Measurements from ENCODE around the gene STXBP3.
"Not testable (repeated sequence)": the region's sequence is repeated elsewhere in the genome, so short reads cannot be mapped to it uniquely, and the experiment has no call there.

Gene STXBP3, protein sequence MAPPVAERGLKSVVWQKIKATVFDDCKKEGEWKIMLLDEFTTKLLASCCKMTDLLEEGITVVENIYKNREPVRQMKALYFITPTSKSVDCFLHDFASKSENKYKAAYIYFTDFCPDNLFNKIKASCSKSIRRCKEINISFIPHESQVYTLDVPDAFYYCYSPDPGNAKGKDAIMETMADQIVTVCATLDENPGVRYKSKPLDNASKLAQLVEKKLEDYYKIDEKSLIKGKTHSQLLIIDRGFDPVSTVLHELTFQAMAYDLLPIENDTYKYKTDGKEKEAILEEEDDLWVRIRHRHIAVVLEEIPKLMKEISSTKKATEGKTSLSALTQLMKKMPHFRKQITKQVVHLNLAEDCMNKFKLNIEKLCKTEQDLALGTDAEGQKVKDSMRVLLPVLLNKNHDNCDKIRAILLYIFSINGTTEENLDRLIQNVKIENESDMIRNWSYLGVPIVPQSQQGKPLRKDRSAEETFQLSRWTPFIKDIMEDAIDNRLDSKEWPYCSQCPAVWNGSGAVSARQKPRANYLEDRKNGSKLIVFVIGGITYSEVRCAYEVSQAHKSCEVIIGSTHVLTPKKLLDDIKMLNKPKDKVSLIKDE

DNA sequence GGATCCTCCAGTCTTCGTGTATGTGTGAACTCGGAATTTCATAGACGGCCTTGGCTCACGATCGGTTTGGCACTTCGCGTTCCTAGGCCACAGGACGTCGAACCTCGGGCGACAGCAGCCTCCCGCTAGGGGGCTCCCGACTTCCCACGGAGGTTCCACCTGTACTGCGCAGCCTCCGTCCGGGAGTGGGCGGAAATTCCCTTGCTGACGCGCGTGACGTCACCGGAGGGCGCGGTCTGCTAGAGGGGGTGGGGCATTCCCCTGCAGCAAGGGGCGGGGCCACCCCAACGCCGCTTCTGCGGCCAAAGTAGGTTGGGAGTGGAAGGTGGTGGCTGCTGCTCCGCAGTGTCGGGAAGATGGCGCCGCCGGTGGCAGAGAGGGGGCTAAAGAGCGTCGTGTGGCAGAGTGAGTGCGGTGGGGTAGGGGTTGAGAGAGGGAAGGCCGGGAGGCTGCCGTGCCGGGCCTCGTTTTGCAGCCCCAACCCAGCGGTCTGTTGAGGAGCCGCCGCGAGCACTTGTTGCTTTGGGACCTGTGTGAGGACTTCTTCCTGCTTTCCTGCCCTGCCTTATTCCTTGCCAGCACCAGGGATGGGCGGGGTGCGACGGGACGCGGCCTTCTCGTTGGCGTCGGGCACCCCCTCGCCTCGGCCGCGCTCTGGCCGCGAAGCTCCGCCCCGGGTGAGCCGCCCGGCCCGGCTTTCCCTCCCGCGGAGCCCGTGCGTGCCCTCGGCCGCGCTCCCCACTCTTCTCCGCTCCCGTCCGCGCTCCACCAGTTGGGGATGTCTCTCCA lies at the start of gene STXBP3:
Gene STXBP3, plus strand, starts transcription at position 293 of the 789 bp plus-strand sequence. Its CDS starts 64 bp downstream, at position 357.
- peak; percentile 100 for DNase-seq

DNA sequence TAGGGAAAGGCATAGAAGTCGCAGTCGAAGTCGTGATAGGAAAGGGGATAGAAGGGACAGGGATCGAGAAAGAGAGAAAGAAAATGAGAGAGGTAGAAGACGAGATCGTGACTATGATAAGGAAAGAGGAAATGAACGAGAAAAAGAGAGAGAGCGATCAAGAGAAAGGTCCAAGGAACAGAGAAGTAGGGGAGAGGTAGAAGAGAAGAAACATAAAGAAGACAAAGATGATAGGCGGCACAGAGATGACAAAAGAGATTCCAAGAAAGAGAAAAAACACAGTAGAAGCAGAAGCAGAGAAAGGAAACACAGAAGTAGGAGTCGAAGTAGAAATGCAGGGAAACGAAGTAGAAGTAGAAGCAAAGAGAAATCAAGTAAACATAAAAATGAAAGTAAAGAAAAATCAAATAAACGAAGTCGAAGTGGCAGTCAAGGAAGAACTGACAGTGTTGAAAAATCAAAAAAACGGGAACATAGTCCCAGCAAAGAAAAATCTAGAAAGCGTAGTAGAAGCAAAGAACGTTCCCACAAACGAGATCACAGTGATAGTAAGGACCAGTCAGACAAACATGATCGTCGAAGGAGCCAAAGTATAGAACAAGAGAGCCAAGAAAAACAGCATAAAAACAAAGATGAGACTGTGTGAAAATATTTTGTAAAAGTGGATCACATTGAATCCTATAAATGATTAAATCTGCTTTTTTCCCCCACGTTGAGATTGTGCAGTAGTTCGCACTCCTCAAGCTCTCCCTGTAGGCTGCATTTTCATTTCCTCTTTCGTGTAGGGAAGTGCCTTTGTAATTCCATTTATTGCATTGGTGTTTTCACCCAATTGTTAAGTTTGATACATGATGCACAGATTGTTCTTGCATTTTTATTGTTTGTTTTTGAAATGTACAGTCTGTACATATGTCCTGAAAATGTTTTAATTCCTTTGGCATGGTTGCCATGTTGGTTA lies 46.8 kb upstream of the STXBP3 start:
- no peak for DNase-seq

DNA sequence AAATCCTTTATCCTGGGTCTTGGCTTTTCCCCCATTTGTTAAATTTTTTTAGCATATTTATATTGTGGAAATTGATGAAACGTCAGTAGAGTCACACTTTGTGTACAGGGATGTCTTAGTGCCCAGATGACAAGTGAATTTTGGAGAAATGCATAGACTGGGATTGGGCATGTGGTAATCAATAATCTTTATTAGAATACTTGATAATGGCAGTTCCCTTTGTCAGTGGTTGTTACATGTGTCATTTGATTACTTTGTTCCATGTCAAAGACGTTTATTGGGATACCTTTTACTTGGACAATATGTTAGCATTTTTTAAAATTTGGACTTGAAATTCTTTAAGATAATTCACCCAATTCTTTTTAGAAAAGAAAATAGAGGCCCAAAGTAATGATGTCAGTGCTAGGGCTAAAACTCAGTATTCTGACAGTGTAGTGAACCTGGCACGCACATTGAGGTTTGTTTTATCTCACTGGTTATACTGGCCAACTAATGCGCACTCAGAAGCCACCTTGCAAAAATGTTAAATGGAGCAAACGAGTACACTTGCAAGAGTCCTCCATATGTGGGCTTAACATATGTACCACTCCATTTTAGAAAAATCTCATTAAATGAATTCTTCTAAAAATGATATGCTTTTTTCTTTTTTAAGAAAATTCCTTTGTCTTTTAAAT lies 45.2 kb upstream of the STXBP3 start:
- no peak for DNase-seq

DNA sequence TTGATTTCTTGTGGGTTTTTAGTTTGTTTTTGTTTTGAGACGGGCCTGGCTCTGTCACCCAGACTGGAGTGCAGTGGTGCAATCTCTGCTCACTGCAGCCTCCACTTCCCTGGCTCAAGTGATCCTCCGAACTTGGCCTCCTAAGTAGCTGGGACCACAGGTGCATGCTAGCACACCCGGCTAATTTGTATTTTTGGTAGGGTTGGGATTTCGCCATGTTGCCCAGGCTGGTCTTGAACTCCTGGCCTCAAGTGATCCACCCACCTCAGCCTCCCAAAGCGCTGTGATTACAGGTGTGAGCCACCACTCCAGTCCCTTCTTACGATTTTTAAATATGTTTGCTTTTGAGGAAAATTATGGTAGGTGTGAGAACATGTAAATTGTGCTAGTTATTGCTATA lies 44.4 kb upstream of the STXBP3 start:
- not testable (repeated sequence) for DNase-seq

GRCh38 chr1:108703939-108704338 lies 42.5 kb upstream of the STXBP3 start:
- DNase-seq = no peak

DNA sequence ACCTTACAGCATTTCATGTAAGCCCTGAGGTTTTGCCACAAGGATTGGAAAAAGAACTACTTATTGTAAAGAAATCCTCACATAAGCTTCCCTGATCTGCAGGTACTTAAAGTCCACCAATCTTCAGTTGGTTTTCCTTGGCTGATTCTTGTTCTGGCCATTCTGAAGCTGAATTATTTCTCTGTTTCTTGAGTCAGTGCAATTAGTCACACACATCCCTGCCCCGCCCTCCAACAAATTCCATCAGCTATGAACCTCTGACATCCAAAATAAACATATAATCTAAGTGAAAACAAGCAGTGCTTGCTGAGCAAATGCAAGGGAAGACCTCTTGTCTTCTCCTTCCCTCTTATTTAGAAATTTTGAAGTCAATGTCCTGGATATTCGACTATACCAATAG lies 42.0 kb upstream of the STXBP3 start:
- DNase-seq = no peak

- no peak for DNase-seq
Observed at GRCh38 chr1:108706643-108707042, 39.8 kb upstream of the STXBP3 start.

GRCh38 chr1:108708691-108709660 lies 37.5 kb upstream of the STXBP3 start:
- DNase-seq = peak; percentile 79

DNA sequence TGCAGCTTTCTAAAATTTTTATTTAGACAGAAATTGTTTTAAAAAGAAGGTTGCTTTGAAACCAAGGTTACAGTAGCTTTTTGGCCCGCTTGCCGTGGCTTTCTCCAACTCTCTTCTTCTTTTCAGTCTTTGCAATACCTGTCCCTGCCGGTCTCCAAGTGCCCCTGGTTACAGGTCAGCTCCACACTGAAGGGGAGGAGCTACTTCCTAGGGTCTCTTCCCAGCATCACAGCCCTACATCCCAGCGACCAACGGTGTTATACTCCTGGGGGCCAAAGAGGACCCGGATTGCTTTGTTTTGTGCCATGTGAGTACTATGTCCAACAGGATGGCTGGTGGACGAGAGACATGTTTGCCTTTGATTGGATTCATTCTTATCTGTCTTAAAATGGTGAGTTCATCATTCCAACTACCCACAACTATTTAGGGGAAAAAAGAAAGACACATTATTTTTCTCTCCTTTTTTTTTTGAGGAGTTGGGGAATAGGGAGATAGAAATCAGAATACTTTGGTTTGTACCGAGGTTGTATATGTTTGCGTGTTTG lies 33.8 kb upstream of the STXBP3 start, which contains the start of gene FNDC7:
Gene FNDC7, plus strand, starts transcription at position 303 of the 545 bp plus-strand sequence. Its CDS starts 26 bp downstream, at position 329.
- no peak for DNase-seq

DNA sequence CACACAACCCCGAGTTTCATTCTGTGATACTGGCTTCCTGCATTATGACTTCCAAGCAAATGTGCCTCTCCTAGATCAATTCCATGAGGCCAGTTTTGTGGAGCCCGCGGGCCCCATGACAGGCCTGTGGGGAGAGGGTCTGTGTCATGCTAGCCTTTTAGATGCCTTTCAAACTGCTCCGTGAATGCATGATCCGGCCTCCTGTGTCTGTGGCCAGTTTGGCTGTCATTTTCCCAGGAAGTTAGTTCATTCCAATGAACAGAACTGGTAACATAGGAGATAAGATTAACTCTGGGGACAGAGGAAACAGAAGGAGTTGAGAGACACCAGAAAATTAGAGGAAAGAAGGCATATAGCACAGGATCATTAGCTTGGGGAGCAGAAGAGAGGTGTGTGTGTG lies 30.5 kb upstream of the STXBP3 start:
- no peak for DNase-seq

GRCh38 chr1:108716437-108717230 lies 29.8 kb upstream of the STXBP3 start:
- no peak for DNase-seq

GRCh38 chr1:108717774-108718316 lies 28.6 kb upstream of the STXBP3 start:
- DNase-seq = no peak

GRCh38 chr1:108718927-108719655 lies 27.4 kb upstream of the STXBP3 start:
- no peak for DNase-seq

DNA sequence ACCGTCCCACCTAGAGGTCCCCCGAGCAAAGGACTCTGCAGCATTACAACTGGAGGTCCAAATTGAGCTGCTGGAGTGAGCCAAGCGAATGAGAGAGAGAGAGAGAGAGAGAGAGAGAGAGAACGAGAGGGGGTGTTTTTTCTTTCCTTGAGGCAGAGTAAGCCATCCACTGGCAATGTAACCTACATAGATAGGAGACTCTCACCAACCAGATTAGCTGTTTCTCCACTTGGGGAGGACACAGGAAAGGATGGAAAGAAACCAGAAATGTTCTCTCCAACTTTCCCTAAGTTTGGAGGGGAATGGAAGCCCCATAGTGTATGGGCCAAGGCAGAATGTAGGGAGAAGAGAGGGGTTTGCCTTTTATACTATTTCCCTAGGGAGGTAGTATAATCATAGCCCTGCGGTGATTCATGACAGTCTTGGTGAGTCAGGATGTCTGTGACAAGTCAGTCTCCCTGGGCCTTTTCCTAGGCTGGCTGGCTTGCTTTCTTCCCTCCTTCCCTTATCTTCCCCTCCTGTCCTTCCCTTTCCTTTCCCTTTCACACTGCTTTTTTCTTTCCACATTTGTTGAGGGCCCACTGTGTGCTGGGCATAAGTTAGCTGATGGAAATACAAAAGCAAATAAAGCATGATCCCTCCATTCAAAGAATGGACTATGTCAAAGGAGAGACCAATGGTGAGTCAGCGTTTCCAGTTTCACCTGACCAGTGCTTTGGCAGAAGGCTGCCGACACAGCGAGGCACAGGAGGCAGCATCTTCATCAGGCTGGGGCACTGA lies 26.6 kb upstream of the STXBP3 start:
- DNase-seq = no peak

DNA sequence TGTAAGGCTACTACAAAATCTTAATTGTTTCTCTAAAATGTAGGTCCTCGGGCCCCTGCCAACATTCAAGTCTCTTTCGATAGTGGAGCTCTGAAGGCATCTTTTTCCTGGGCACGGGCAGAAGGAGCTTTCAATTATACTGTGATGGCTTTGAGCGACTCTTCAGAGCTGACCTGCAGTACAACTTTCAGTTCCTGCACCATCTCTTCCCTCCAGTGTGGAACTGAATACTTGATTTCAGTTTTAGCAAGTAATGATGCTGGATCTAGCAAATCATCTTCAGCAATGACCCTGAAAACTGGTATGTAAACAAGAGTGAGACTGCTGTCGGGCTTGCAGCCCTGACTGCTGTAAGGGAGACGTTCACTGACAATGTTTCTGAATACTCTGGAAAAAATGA lies 24.2 kb upstream of the STXBP3 start:
- DNase-seq = no peak

DNA sequence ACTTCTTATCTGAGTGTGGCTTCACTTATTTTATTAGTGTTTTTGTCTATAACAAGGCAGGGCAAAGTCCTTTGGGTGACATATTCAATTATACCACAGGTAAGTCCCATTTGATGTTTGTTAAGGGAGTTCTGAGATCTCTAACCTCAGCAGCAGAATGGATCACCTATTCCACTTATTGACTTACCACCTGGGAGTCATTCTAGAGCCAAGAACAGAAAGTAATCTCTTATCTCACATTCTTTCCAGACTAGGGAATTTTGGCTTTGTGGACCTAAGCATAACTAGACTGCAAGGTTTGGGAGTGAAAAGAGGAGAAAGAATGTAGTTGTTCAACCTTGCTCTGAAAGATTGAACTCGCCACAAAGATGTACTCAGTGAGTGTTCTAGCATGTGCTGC lies 20.6 kb upstream of the STXBP3 start:
- DNase-seq = no peak

- DNase-seq = no peak
Observed at GRCh38 chr1:108728327-108728923, 18.0 kb upstream of the STXBP3 start.

Data from CD4-positive, alpha-beta T cell treated with Interleukin-6 for 4 hours (primary cell).